HepG2 (cell line): Measurements from ENCODE around the gene BSN. TPM values are rescaled to one million over a fixed set of nuclear protein-coding genes. Genes with fewer than 3 reads are reported as not detected.

Experiments used
- ATM ChIP-seq: fragments of 450-650 bp; IDR thresholded peaks from 2 replicates; pipeline ENCODE4 v1.7.1; 2017; ENCODE audit warnings: mild to moderate bottlenecking, borderline replicate concordance
- CBX2 ChIP-seq, 2 experiments: fragments of 200-600 bp in 1 of 2; sonication (generic); formaldehyde crosslinking in 1 of 2; IDR thresholded peaks; 2 replicates each; pipeline versions ENCODE4 v1.7.0 to v1.8.1; 2018 to 2022; ENCODE audit warnings: low read depth in 2 of 2, low read length in 1 of 2, mild to moderate bottlenecking in 1 of 2, missing genetic modification reagents in 1 of 2
- CTCF ChIP-seq: sonication (generic); formaldehyde crosslinking; IDR thresholded peaks from 2 replicates; pipeline ENCODE4 v1.5.0; 2020; ENCODE audit warnings: mild to moderate bottlenecking, missing genetic modification reagents, moderate library complexity
- HES4 ChIP-seq: sonication (generic); formaldehyde crosslinking; IDR thresholded peaks from 2 replicates; pipeline ENCODE4 v1.9.0; 2021; ENCODE audit warnings: mild to moderate bottlenecking, missing genetic modification reagents, borderline replicate concordance
- HNRNPK ChIP-seq: fragments of 200-400 bp; formaldehyde crosslinking; IDR thresholded peaks from 2 replicates; pipeline ENCODE4 v1.6.1; 2018; ENCODE audit warnings: low read length, low read depth, moderate library complexity, mild to moderate bottlenecking; ENCODE audit not compliant: poor library complexity, severe bottlenecking
- JUND ChIP-seq: sonication (generic); formaldehyde crosslinking; IDR thresholded peaks from 2 replicates; pipeline ENCODE4 v1.8.0; 2022; ENCODE audit warnings: mild to moderate bottlenecking, missing genetic modification reagents
- KAT7 ChIP-seq: IDR thresholded peaks from 2 replicates; pipeline ENCODE4 v1.6.1; 2018; ENCODE audit warnings: borderline replicate concordance, missing compliant biosample characterization
- MED13 ChIP-seq: sonication (generic); formaldehyde crosslinking; IDR thresholded peaks from 2 replicates; pipeline ENCODE4 v1.5.0; 2020; ENCODE audit warnings: missing genetic modification reagents
- NFE2 ChIP-seq: sonication (generic); formaldehyde crosslinking; IDR thresholded peaks from 2 replicates; pipeline ENCODE4 v1.4.0; 2020; ENCODE audit warnings: missing genetic modification reagents
- NR1H2 ChIP-seq: sonication (generic); formaldehyde crosslinking; IDR thresholded peaks from 2 replicates; pipeline ENCODE4 v1.8.1; 2022; ENCODE audit warnings: low read depth, missing genetic modification reagents, borderline replicate concordance
- TMF1 ChIP-seq: sonication (generic); formaldehyde crosslinking; IDR thresholded peaks from 2 replicates; pipeline ENCODE4 v1.8.1; 2022; ENCODE audit warnings: low read depth, missing genetic modification reagents
- ZNF569 ChIP-seq: sonication (generic); formaldehyde crosslinking; IDR thresholded peaks from 2 replicates; pipeline ENCODE4 v1.5.0; 2020; ENCODE audit warnings: mild to moderate bottlenecking, missing genetic modification reagents, moderate library complexity, borderline replicate concordance
- ZNF724P ChIP-seq: sonication (generic); formaldehyde crosslinking; IDR thresholded peaks from 2 replicates; pipeline ENCODE4 v1.8.0; 2022; ENCODE audit warnings: missing genetic modification reagents, borderline replicate concordance
- ZNF747 ChIP-seq: sonication (generic); formaldehyde crosslinking; IDR thresholded peaks from 2 replicates; pipeline ENCODE4 v1.8.1; 2023; ENCODE audit warnings: missing genetic modification reagents, mild to moderate bottlenecking, borderline replicate concordance
- ZNF775 ChIP-seq: sonication (generic); formaldehyde crosslinking; IDR thresholded peaks from 2 replicates; pipeline ENCODE4 v1.4.0; 2020; ENCODE audit warnings: missing genetic modification reagents, mild to moderate bottlenecking, moderate library complexity, borderline replicate concordance
- polyA plus RNA-seq, 8 experiments: library from polyadenylated mRNA; depleted of rRNA in 3 of 8; stranded (reverse) in 7 of 8; unstranded in 1 of 8; fragments of >200 nt; fragmentation: Illumina TruSeq in 4 of 8; extraction: Trizol in 4 of 8; gene quantifications; 2 replicates each; pipeline versions ENCODE4 v1.2.1 to v1.2.3, GENCODE V29; 2011 to 2016; ENCODE audit warnings: low read depth in 4 of 8, missing spikeins in 1 of 8, mixed read lengths in 1 of 8; ENCODE audit not compliant: insufficient read depth in 1 of 8
- total RNA-seq, 5 experiments: library from RNA; depleted of rRNA; stranded (reverse); fragments of >200 nt; fragmentation: Illumina TruSeq; extraction: Trizol; gene quantifications; 2 replicates each; pipeline ENCODE4 v1.2.3, GENCODE V29; 2016; ENCODE audit warnings: low read depth in 1 of 5
- TF ChIP-seq, protein P1 (sequence below): IDR thresholded peaks from 2 replicates; pipeline ENCODE4 v1.6.1; 2012; ENCODE audit warnings: low read depth, low read length, improper control_type of control experiment
- TF ChIP-seq, protein P2 (sequence below), 2 experiments: sonication (generic) in 1 of 2; formaldehyde crosslinking in 1 of 2; IDR thresholded peaks; 2 replicates each; pipeline versions ENCODE4 v1.6.1 to v1.9.0; 2014 to 2022; ENCODE audit warnings: antibody characterized with exemption in 1 of 2, borderline replicate concordance in 1 of 2, inconsistent platforms in 1 of 2, low read depth in 1 of 2, missing genetic modification reagents in 1 of 2
- TF ChIP-seq, protein P3 (sequence below): sonication (generic); formaldehyde crosslinking; conservative IDR thresholded peaks from 2 replicates; pipeline ENCODE4 v1.8.0; 2022; ENCODE audit warnings: missing genetic modification reagents

The BSN gene
- total and polyA plus RNA-seq, 2 of the 13 experiments (the other 11 are each of a cell fraction or from before 2014, with no cell fraction given) = 0.42 to 0.86 TPM

GRCh38 chr3:49674497-49674983 is 120.3 kb downstream of the BSN start (continued):
- TF ChIP-seq, protein P1, sequence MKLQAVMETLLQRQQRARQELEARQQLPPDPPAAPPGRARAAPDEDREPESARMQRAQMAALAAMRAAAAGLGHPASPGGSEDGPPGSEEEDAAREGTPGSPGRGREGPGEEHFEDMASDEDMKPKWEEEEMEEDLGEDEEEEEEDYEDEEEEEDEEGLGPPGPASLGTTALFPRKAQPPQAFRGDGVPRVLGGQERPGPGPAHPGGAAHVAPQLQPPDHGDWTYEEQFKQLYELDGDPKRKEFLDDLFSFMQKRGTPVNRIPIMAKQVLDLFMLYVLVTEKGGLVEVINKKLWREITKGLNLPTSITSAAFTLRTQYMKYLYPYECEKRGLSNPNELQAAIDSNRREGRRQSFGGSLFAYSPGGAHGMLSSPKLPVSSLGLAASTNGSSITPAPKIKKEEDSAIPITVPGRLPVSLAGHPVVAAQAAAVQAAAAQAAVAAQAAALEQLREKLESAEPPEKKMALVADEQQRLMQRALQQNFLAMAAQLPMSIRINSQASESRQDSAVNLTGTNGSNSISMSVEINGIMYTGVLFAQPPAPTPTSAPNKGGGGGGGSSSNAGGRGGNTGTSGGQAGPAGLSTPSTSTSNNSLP = no peak
- no peak for TF ChIP-seq MED13 (CRISPR knock-in tag)
- TF ChIP-seq CBX2 (IDR thresholded peaks at IDR 0.05; ENCODE audit: low read depth, low read length) = no peak
- TF ChIP-seq CBX2 (CRISPR knock-in tag; IDR thresholded peaks at IDR 0.05; ENCODE audit: low read depth) = no peak
- TF ChIP-seq HNRNPK = peak; percentile 71
- no peak for TF ChIP-seq ZNF724P (CRISPR knock-in tag)
- no peak for TF ChIP-seq KAT7
- TF ChIP-seq, protein P2, sequence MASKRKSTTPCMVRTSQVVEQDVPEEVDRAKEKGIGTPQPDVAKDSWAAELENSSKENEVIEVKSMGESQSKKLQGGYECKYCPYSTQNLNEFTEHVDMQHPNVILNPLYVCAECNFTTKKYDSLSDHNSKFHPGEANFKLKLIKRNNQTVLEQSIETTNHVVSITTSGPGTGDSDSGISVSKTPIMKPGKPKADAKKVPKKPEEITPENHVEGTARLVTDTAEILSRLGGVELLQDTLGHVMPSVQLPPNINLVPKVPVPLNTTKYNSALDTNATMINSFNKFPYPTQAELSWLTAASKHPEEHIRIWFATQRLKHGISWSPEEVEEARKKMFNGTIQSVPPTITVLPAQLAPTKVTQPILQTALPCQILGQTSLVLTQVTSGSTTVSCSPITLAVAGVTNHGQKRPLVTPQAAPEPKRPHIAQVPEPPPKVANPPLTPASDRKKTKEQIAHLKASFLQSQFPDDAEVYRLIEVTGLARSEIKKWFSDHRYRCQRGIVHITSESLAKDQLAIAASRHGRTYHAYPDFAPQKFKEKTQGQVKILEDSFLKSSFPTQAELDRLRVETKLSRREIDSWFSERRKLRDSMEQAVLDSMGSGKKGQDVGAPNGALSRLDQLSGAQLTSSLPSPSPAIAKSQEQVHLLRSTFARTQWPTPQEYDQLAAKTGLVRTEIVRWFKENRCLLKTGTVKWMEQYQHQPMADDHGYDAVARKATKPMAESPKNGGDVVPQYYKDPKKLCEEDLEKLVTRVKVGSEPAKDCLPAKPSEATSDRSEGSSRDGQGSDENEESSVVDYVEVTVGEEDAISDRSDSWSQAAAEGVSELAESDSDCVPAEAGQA (IDR thresholded peaks at IDR 0.05; ENCODE audit: low read depth) = no peak
- TF ChIP-seq, protein P2 (CRISPR knock-in tag; IDR thresholded peaks at IDR 0.05; ENCODE audit: borderline replicate concordance) = no peak
- TF ChIP-seq ATM = no peak
- no peak for TF ChIP-seq HES4 (CRISPR knock-in tag)
- 0 out of 2 replicates have a peak, but pooled peaks have one; percentile 15 for TF ChIP-seq CTCF (CRISPR knock-in tag)
- no peak for TF ChIP-seq ZNF775 (CRISPR knock-in tag)
- TF ChIP-seq, protein P3, sequence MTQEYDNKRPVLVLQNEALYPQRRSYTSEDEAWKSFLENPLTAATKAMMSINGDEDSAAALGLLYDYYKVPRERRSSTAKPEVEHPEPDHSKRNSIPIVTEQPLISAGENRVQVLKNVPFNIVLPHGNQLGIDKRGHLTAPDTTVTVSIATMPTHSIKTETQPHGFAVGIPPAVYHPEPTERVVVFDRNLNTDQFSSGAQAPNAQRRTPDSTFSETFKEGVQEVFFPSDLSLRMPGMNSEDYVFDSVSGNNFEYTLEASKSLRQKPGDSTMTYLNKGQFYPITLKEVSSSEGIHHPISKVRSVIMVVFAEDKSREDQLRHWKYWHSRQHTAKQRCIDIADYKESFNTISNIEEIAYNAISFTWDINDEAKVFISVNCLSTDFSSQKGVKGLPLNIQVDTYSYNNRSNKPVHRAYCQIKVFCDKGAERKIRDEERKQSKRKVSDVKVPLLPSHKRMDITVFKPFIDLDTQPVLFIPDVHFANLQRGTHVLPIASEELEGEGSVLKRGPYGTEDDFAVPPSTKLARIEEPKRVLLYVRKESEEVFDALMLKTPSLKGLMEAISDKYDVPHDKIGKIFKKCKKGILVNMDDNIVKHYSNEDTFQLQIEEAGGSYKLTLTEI (CRISPR knock-in tag) = no peak
- no peak for TF ChIP-seq JUND (CRISPR knock-in tag)
- no peak for TF ChIP-seq ZNF747
- TF ChIP-seq NR1H2 = no peak
- no peak for TF ChIP-seq TMF1 (CRISPR knock-in tag)
- 0 out of 2 replicates have a peak, but pooled peaks have one; percentile 13 for TF ChIP-seq ZNF569
- no peak for TF ChIP-seq NFE2 (CRISPR knock-in tag)
